Neutrophil (primary cell): Measurements from ENCODE around the gene ACTL8.

Experiments used
- H3K27ac ChIP-seq: fragments of 200-600 bp; sonication (generic); 2 replicates; pipeline ENCODE4 v1.5.1; 2016; ENCODE audit warnings: mild to moderate bottlenecking, moderate library complexity
- H3K27me3 ChIP-seq: fragments of 200-600 bp; sonication (generic); 2 replicates; pipeline ENCODE4 v1.6.0; 2016; ENCODE audit warnings: mild to moderate bottlenecking
- H3K36me3 ChIP-seq: fragments of 200-600 bp; sonication (generic); 2 replicates; pipeline ENCODE4 v1.5.1; 2017
- H3K4me1 ChIP-seq, 2 experiments: fragments of 200-600 bp in 1 of 2; sonication (generic) in 1 of 2; 1 replicate in 1 of 2; 2 replicates in 1 of 2; pipeline versions ENCODE4 v1.5.1 to v1.6.1; 2013 to 2016; ENCODE audit warnings: low read depth in 1 of 2, low read length in 1 of 2, mild to moderate bottlenecking in 1 of 2, moderate library complexity in 1 of 2; ENCODE audit not compliant: control insufficient read depth in 1 of 2, insufficient read depth in 1 of 2
- H3K4me3 ChIP-seq, 2 experiments: fragments of 200-600 bp in 1 of 2; sonication (generic) in 1 of 2; 1 replicate in 1 of 2; 2 replicates in 1 of 2; pipeline ENCODE4 v1.5.1; 2013 to 2016; ENCODE audit warnings: low read depth in 1 of 2, low read length in 1 of 2, mild to moderate bottlenecking in 1 of 2, moderate library complexity in 1 of 2
- H3K9me3 ChIP-seq: fragments of 200-600 bp; sonication (generic); 2 replicates; pipeline ENCODE4 v1.5.1; 2016
- TF ChIP-seq, protein P1 (sequence below): fragments of 200-600 bp; sonication (generic); IDR thresholded peaks from 2 replicates; pipeline ENCODE4 v1.5.1; 2016; ENCODE audit warnings: antibody characterized with exemption

ACTL8 gene

DNA sequence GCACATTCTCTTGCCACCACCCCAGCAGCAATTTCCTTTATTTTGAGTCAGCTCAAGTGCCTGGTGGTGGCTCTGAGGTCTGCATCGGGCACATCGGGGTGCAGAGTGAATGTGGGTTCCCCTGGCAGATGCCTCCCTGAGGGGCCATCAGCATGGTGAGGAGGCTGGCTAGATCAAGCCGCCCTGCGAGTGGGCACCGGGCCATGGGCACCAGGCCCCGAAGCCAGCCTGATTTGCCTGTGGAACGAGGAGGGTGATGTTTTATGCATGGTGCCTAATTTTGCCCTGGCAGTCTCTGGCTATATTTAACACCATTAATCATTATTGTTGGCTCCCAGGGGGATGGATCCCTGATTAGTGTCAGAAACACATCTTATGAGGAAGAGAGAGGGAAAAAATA is 36.3 kb downstream of the ACTL8 start:
- Histone ChIP-seq H3K36me3 (no peaks in the 10 kb centered on the region), H3K9me3 (no peaks in the 10 kb centered on the region), H3K27ac (no peak overlapping the region), H3K27me3 (peaks cover 14% of the 10 kb centered on the region), H3K4me3 (no peak overlapping the region), H3K4me1 (no peaks in the 10 kb centered on the region)
- TF ChIP-seq, protein P1, sequence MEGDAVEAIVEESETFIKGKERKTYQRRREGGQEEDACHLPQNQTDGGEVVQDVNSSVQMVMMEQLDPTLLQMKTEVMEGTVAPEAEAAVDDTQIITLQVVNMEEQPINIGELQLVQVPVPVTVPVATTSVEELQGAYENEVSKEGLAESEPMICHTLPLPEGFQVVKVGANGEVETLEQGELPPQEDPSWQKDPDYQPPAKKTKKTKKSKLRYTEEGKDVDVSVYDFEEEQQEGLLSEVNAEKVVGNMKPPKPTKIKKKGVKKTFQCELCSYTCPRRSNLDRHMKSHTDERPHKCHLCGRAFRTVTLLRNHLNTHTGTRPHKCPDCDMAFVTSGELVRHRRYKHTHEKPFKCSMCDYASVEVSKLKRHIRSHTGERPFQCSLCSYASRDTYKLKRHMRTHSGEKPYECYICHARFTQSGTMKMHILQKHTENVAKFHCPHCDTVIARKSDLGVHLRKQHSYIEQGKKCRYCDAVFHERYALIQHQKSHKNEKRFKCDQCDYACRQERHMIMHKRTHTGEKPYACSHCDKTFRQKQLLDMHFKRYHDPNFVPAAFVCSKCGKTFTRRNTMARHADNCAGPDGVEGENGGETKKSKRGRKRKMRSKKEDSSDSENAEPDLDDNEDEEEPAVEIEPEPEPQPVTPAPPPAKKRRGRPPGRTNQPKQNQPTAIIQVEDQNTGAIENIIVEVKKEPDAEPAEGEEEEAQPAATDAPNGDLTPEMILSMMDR: no peak

DNA sequence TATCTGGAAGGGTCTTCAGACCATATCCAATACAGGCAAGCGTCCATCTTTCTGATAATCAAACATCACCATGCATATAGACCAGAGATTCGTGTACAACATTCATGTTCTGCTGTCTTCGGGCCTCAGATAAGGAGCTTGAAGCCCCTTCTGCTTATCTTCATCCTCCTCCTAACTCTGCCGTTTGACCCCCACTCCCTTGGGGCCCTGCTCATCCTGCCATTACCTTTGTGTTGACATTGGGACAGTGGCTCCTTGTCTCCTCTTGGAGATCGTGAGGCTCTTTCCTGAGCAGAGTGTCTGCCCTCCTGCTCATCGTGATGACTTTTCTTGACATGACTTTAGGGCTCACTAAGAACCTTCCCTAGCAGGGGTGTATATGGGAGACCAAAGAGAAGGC is 37.3 kb downstream of the ACTL8 start:
- Histone ChIP-seq H3K4me3 (no peak overlapping the region), H3K4me1 (no peaks in the 10 kb centered on the region), H3K27me3 (peaks cover 14% of the 10 kb centered on the region), H3K36me3 (no peaks in the 10 kb centered on the region), H3K27ac (no peak overlapping the region), H3K9me3 (no peaks in the 10 kb centered on the region)
- TF ChIP-seq, protein P1: no peak

DNA sequence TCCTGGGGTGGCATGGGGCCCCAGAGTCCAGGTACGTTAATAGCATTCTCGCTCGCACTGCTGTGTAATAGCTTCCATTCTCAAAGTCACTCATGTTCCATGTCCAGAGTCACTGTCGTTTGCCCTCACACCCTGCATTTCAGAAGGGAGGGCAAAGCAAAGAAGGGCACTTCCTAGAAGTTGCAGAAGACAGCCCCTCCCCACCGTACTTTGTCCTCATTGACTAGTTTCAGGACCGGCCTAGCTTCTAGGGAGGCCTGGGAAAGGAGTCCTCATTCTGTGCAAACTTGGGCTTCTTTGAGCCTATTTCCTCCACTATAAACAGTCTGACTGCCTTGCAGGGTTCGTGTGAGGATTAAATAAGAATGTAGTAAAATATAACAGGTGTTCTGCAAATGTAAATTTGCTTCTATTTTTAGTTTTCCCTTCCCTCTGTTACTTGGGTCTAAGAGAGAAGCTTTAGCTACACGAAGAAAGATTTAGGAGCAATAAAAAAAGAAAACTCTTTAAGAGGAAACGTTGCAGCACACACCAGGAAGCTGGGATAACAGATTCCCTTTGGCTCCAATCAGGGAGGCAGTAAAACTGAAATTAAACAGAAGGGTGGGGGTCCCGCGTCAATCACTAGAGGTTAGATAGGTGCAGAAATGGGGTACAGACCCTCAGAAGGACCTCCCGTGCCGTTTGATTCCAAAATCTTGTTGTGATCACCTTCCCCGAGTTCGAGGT is 40.1 kb downstream of the ACTL8 start:
- H3K27ac ChIP-seq: no peak overlapping the region
- TF ChIP-seq, protein P1: no peak
- no peak overlapping the region for H3K4me3 ChIP-seq
- H3K27me3 ChIP-seq: peaks cover 21% of the 10 kb centered on the region
- no peaks in the 10 kb centered on the region for H3K36me3 ChIP-seq
- H3K9me3 ChIP-seq: no peaks in the 10 kb centered on the region
- H3K4me1 ChIP-seq: no peaks in the 10 kb centered on the region

DNA sequence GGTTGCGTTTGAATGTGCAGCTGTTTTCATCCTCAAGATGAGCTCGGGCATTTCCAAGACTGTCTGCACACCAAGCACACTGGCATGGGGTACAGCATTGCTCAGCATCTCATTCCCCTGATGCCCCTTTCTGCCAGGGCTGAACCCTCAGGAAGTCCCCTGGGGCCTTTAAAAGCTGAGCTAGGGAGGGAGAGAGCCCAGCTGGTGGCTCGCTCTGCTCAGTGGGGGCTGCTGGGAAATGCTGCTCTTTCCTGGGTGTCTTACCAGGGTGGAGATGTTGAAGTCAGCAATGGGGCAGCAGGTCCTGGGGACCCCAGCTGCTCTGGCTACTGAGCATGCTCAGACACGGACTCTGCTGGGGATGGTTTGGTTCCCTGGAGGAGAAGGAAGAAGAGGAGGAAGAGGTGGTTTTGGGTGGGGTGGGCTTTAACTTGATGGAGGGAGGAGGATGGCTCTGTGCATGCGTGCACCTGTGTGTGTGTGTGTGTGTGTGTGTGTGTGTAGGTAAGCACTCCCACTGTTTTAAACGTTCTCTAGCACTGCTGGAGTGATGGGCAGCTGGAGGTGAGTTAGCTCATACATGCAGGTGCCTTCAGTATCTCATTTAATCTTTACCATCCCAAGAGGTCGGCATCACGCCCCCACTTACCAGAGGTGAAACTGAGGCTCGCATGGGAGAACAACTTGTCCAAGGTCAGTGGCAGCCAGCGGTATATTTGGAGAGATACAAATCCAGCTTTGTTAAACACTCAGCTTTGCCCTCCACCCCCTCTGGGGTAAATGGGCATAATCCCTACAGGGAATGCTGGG is 40.9 kb downstream of the ACTL8 start:
- Histone ChIP-seq H3K36me3 (no peaks in the 10 kb centered on the region), H3K27ac (no peak overlapping the region), H3K4me3 (no peak overlapping the region), H3K27me3 (peaks cover 23% of the 10 kb centered on the region), H3K4me1 (no peaks in the 10 kb centered on the region), H3K9me3 (no peaks in the 10 kb centered on the region)
- TF ChIP-seq, protein P1: no peak

DNA sequence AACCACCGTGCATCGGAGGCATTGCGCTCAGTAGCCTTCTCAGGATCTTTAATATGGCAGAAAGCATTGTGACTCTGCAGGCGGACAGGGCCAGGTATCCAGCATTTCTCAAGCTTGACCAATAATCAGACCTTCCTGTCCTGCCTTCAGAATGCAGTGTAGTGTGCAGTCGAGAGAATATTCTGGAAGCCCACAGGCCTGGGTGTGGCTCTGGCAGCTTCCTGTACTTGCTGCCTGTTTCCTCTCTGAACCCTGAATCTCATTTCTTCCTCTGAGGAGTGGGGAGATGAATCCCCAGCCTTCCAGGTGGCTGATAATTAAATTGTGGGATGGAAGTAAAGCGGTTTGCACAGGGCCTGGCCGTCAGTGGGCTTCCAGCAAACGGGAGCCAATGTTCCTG is 42.3 kb downstream of the ACTL8 start:
- no peaks in the 10 kb centered on the region for H3K9me3 ChIP-seq
- no peaks in the 10 kb centered on the region for H3K4me1 ChIP-seq
- H3K4me3 ChIP-seq: no peak overlapping the region
- no peaks in the 10 kb centered on the region for H3K36me3 ChIP-seq
- TF ChIP-seq, protein P1: no peak
- peaks cover 27% of the 10 kb centered on the region for H3K27me3 ChIP-seq
- H3K27ac ChIP-seq: no peak overlapping the region
